GM06990 (cell line): ENCODE results near the gene GLRX2.
"Not testable (repeated sequence)": the region's sequence is repeated elsewhere in the genome, so short reads cannot be mapped to it uniquely, and the experiment has no call there.

ENCODE experiments used
- DNase-seq: peaks from one replicate; pipeline ENCODE4 v3.0.0-alpha.2; 2011; ENCODE audit not compliant: insufficient read length; ENCODE audit errors: extremely low read depth
- H3K27me3 ChIP-seq: replicated peaks from 2 replicates; pipeline ENCODE4 v1.6.0; 2011; ENCODE audit warnings: low read length; ENCODE audit not compliant: control insufficient read depth, insufficient read depth
- H3K36me3 ChIP-seq: 2 replicates; pipeline ENCODE4 v1.5.1; 2011; ENCODE audit warnings: low read length; ENCODE audit not compliant: control insufficient read depth, insufficient read depth
- H3K4me3 ChIP-seq: replicated peaks from 2 replicates; pipeline ENCODE4 v1.5.1; 2011; ENCODE audit warnings: low read depth, mild to moderate bottlenecking, control low read depth, low read length
- TF ChIP-seq, protein P1 (sequence below): IDR thresholded peaks from 2 replicates; pipeline ENCODE4 v1.5.1; 2011; ENCODE audit warnings: low read length, control low read depth, mild to moderate bottlenecking, inconsistent platforms; ENCODE audit not compliant: insufficient read depth, poor library complexity, severe bottlenecking

Gene GLRX2

DNA sequence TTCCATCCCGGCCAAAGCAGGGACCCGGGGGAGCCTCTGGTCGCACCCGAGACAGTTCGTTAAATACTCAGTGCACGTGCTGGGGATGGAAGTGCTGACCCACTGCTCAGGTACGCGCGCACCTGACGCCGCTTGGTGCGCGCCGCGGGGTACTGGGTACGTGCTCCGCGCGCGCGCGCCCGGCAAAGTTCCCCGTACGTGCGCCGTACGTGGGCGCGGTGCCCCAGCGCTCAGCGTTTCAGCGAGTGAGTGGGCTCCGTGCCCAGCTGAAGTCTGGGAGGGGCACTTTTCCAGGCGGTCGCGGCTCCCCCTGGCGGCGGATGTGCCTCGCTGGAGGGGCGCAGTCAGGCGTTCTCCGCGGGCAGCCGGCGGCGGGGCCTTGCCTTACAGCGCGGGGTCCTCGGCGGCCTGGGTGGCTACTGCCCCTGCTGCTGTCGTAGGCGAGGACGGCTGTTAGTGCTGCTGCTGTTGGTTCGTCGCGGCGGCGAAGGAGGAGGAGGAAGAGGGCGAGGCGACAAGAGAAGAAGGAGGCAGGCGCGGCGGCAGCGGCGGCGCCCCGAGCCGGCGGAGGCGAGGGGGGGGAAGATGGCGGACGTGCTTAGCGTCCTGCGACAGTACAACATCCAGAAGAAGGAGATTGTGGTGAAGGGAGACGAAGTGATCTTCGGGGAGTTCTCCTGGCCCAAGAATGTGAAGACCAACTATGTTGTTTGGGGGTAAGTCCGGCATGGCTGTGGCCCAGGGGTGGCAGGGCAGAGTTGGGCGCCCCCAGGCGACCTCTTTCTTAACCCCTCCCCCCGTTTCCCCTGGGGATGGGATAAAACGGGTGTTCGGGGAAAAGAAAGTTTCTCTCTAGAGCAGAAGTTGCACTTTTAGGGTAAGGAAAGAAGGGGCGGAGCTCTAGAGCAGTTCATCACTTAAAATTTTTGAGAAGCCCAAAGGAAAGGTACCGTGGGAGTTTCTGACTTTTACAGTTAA, 16.7 kb upstream of the GLRX2 start, which contains the start of gene CDC73:
Gene CDC73, plus strand, starts transcription at position 416 of the 978 bp plus-strand sequence. Its CDS starts 170 bp downstream, at position 586.
- peak within 1 kb of the TSS; percentile 97 for H3K4me3 ChIP-seq
- H3K36me3 ChIP-seq: peaks cover 2% of the 10 kb centered on the region; the same call in 1 of the 2 replicates
- peak; percentile 99 for DNase-seq
- TF ChIP-seq, protein P1, sequence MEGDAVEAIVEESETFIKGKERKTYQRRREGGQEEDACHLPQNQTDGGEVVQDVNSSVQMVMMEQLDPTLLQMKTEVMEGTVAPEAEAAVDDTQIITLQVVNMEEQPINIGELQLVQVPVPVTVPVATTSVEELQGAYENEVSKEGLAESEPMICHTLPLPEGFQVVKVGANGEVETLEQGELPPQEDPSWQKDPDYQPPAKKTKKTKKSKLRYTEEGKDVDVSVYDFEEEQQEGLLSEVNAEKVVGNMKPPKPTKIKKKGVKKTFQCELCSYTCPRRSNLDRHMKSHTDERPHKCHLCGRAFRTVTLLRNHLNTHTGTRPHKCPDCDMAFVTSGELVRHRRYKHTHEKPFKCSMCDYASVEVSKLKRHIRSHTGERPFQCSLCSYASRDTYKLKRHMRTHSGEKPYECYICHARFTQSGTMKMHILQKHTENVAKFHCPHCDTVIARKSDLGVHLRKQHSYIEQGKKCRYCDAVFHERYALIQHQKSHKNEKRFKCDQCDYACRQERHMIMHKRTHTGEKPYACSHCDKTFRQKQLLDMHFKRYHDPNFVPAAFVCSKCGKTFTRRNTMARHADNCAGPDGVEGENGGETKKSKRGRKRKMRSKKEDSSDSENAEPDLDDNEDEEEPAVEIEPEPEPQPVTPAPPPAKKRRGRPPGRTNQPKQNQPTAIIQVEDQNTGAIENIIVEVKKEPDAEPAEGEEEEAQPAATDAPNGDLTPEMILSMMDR: peak; percentile 82
- no peaks in the 10 kb centered on the region for H3K27me3 ChIP-seq

DNA sequence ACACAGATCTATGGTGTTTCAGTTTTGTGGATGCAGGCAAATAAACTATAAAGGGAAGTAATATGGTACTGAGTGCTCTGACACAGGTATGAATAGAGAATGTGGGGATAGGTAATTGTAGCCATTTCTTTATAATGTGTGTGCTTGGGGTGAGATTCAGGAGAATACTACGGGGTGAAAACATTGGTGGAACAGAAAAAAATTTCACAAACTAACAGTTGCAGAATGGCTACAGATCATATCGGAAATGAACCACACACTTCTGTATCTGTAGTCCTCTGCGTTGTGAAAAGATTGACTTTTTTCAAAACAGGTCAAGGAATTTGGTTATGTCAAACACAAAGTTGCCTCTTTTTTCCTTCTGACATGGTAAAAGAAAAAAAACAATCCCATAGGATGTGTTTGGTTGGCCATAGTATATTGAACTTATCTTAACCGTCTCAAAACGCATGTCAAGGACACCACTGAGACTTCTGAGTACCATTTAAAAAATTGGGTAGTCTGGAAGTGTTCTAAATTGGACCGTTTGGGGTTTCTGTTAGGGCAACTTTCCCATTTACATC, 15.5 kb upstream of the GLRX2 start:
- TF ChIP-seq, protein P1: no peak
- no peak overlapping the region for H3K4me3 ChIP-seq
- peaks cover 2% of the 10 kb centered on the region; the same call in 1 of the 2 replicates for H3K36me3 ChIP-seq
- no peaks in the 10 kb centered on the region for H3K27me3 ChIP-seq
- no peak for DNase-seq

- H3K36me3 ChIP-seq: no peaks in the 10 kb centered on the region
- H3K4me3 ChIP-seq: no peak overlapping the region
- H3K27me3 ChIP-seq: no peaks in the 10 kb centered on the region
- no peak for DNase-seq
- TF ChIP-seq, protein P1: no peak
Measured at GRCh38 chr1:193118803-193119730, 13.9 kb upstream of the GLRX2 start.

GRCh38 chr1:193118194-193118593, 13.0 kb upstream of the GLRX2 start:
- DNase-seq: no peak
- Histone ChIP-seq H3K4me3 (no peak overlapping the region), H3K36me3 (no peaks in the 10 kb centered on the region), H3K27me3 (no peaks in the 10 kb centered on the region)
- TF ChIP-seq, protein P1: no peak

GRCh38 chr1:193117167-193117566, 12.0 kb upstream of the GLRX2 start:
- H3K36me3 ChIP-seq, H3K27me3 ChIP-seq, DNase-seq, H3K4me3 ChIP-seq: not testable (repeated sequence)
